WI38 (cell line): ENCODE results near the gene LHPP.

ENCODE experiments used
- H3K4me3 ChIP-seq: 2 replicates; pipeline ENCODE4 v1.5.1; 2011; ENCODE audit warnings: low read depth, mild to moderate bottlenecking, control low read depth, low read length
- CTCF ChIP-seq: IDR thresholded peaks from 2 replicates; pipeline ENCODE4 v1.5.1; 2012; ENCODE audit warnings: low read depth, mild to moderate bottlenecking, control low read depth, low read length

The LHPP gene

DNA sequence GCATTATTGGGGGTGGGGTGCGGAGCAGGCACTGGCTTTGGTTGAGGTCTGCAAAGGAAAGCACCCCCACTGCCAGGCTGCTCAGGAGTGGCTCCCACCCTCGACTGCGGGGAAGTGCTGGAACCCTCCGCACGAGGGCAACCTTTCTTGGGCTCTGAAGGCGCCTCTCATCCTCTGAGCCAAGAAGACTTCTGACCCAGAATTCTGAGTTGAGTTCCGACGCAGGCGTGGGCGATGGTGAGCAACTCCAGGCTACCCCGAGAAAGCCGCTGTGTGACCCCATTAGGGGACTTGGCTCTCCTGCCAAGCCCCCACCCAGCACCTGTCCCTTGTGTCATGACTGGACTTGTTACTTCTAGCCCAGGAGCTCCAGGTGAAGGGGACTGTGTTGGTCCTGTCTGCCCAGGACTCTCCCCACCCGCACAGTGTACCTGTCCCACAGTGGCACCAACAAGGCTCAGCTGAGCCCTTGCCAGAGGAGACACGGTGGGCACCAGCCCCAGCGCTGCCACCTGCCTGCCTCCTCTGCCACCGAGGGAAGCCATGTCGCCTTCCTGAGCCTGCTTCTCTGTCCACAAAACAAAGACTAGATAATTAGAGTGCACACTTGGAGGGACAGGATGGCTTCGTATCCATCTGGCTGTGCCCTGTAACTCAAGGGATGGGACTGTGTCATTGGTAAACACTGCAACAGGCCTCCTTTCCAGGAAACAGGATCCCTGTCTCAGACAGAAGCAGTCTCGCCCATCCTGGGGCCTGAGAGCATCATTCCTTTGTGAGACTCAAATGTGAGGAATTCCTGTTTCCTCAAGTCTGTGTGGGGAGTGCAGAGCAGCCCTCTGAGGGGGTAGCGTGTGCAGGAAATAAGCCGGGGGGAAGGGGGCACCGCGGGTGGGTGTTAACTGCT lies 128.8 kb downstream of the LHPP start:
- H3K4me3 ChIP-seq: no peak overlapping the region
- no peak for TF ChIP-seq CTCF

GRCh38 chr10:124591123-124591495 lies 129.5 kb downstream of the LHPP start:
- H3K4me3 ChIP-seq: no peak overlapping the region
- TF ChIP-seq CTCF: no peak

GRCh38 chr10:124592101-124592500 lies 130.5 kb downstream of the LHPP start:
- no peak for TF ChIP-seq CTCF
- no peak overlapping the region for H3K4me3 ChIP-seq

DNA sequence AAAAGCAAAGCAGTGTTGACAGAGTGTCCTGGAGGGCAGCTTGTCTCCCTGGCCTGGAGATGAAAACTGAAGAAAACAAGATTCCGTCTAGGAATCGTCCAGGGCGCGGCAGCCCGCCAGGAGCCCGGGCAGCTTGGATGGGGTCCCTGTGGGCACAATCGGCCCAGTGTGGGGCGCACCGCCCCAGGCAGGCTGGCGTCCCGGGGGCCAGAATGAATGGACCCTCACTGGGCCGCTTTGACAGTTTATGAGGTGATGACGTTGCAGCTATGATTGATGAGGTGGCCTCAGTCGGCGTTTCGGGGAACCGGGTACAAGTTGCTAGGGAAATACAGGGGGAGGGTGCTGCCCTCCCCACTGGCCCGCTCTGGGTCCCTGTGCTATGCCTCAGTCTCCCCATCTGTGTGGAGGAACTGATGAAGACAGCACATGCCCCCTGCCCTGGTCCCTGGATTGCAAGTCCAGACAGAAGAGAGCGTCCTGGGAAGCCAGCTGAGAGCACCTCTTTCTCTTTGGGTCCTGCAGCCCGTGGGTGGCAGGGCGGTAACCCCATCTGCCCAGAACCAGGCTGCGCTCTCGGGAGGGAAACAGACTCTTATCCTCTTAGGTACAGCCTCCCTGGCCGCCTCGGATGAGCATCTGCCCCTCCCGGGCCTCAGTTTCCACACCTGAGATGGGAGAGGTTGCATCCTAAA lies 131.3 kb downstream of the LHPP start:
- TF ChIP-seq CTCF: no peak
- H3K4me3 ChIP-seq: no peak overlapping the region

DNA sequence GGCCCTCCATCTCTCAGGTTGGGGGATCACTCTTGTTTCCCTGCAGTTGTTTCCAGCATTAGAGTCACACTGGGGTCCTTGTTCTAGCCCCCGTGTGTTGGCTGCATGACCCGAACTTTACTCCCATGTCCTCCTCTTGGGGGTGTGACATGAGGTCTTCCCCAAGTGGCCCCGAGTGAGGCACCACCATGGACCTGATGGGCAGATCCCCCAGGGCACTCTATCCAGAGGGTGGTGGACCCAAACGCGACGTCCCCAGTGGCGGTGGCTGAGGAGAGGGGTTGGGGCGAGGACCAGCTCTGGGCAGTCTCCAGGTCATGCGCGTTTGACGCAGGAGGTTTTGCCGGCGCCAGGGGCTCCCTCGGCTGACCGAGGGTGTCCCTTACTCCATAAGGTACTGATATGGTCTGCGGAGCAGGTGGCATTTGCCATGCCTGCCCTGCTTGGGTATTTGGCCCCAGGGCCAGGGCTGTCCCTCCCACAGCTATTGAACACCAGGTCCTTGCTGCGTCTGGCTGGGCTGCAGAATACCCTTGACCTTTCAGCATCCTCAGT lies 131.9 kb downstream of the LHPP start:
- H3K4me3 ChIP-seq: no peak overlapping the region
- TF ChIP-seq CTCF: no peak

DNA sequence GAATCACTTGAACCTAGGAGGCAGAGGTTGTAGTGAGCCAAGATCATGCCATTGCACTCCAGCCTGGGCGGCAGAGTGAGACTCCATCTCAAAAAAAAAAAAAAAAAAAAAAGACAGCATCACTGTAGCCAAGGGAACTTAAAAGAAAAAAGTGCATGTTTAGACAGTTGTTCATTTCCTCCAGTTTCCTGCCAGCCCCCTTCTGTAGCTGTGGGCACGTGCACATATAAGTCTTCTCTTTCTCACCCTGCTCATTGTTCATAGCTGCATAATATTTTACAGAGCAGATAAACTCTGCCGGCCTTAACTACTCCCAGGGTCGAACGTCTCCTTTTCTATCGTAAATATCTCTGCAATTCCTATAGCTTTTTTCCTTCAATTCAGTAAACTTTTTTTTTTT lies 132.6 kb downstream of the LHPP start:
- TF ChIP-seq CTCF: no peak

More for the DNA sequence above, 132.6 kb downstream of the LHPP start:
- no peak overlapping the region for H3K4me3 ChIP-seq
